Neuronal stem cell (in vitro differentiated cells): ENCODE measurements around the gene THAP11.
A peak's percentile ranks its signal among the peaks of the same experiment; 100 is the strongest.

Source experiments
- DNase-seq: peaks from one replicate; pipeline ENCODE4 v3.0.0-alpha.2; 2013; ENCODE audit warnings: low spot score
- H2AFZ ChIP-seq: one replicate; pipeline ENCODE4 v1.6.1; 2013; ENCODE audit warnings: mild to moderate bottlenecking, low read length, inconsistent platforms
- H2AK5ac ChIP-seq: 2 replicates; pipeline ENCODE4 v1.6.1; 2013; ENCODE audit warnings: low read depth, mild to moderate bottlenecking, inconsistent platforms, low read length, moderate library complexity, mixed read lengths
- H2BK120ac ChIP-seq: 2 replicates; pipeline ENCODE4 v1.6.1; 2013; ENCODE audit warnings: low read depth, mild to moderate bottlenecking, inconsistent platforms, low read length, moderate library complexity, mixed read lengths
- H2BK12ac ChIP-seq: one replicate; pipeline ENCODE4 v1.6.1; 2013; ENCODE audit warnings: low read length, inconsistent platforms
- H2BK15ac ChIP-seq: 2 replicates; pipeline ENCODE4 v1.6.1; 2013; ENCODE audit warnings: mild to moderate bottlenecking, low read length, inconsistent platforms, mixed read lengths
- H2BK5ac ChIP-seq: one replicate; pipeline ENCODE4 v1.6.1; 2013; ENCODE audit warnings: inconsistent platforms, mild to moderate bottlenecking, low read length, moderate library complexity
- H3K14ac ChIP-seq: one replicate; pipeline ENCODE4 v1.6.1; 2013; ENCODE audit warnings: low read length, inconsistent platforms
- H3K18ac ChIP-seq: 2 replicates; pipeline ENCODE4 v1.6.1; 2013; ENCODE audit warnings: low read length, inconsistent platforms
- H3K23ac ChIP-seq: 2 replicates; pipeline ENCODE4 v1.6.1; 2013; ENCODE audit warnings: low read depth, mild to moderate bottlenecking, mixed read lengths, low read length, inconsistent platforms; ENCODE audit not compliant: poor library complexity
- H3K27ac ChIP-seq: replicated peaks from 3 replicates; pipeline ENCODE4 v1.5.1; 2013; ENCODE audit warnings: low read length, inconsistent platforms
- H3K27me3 ChIP-seq, 3 experiments: 2 replicates each; pipeline ENCODE4 v1.6.1; 2013; ENCODE audit warnings: low read length in 3 of 3, mild to moderate bottlenecking in 2 of 3, inconsistent platforms in 1 of 3, low read depth in 1 of 3, mixed read lengths in 1 of 3, moderate library complexity in 1 of 3; ENCODE audit not compliant: control insufficient read depth in 3 of 3, insufficient read depth in 3 of 3
- H3K36me3 ChIP-seq, 2 donors: replicated peaks in 1 of 2; 2 replicates each; pipeline ENCODE4 v1.6.1; 2013; ENCODE audit warnings: low read length in 2 of 2; ENCODE audit not compliant: control insufficient read depth in 2 of 2, insufficient read depth in 2 of 2
- H3K4ac ChIP-seq: 2 replicates; pipeline ENCODE4 v1.6.1; 2013; ENCODE audit warnings: inconsistent platforms, mild to moderate bottlenecking, low read length, moderate library complexity
- H3K4me1 ChIP-seq, 2 donors: 1 replicate in 1 of 2; 2 replicates in 1 of 2; pipeline ENCODE4 v1.6.1; 2013; ENCODE audit warnings: low read length in 2 of 2, low read depth in 1 of 2; ENCODE audit not compliant: control insufficient read depth in 2 of 2, insufficient read depth in 1 of 2
- H3K4me2 ChIP-seq: one replicate; pipeline ENCODE4 v1.6.1; 2013; ENCODE audit warnings: mild to moderate bottlenecking, low read length, inconsistent platforms; ENCODE audit not compliant: insufficient read depth, poor library complexity, severe bottlenecking
- H3K4me3 ChIP-seq, 2 donors: 2 replicates each; pipeline ENCODE4 v1.5.1; 2013; ENCODE audit warnings: low read length in 2 of 2, mild to moderate bottlenecking in 2 of 2, inconsistent platforms in 1 of 2, moderate library complexity in 1 of 2
- H3K79me1 ChIP-seq: one replicate; pipeline ENCODE4 v1.6.1; 2013; ENCODE audit warnings: low read depth, mild to moderate bottlenecking, inconsistent platforms, low read length, moderate library complexity
- H3K9ac ChIP-seq: one replicate; pipeline ENCODE4 v1.6.1; 2013; ENCODE audit warnings: mild to moderate bottlenecking, low read depth, low read length, inconsistent platforms; ENCODE audit not compliant: poor library complexity
- H3K9me3 ChIP-seq, 2 donors: replicated peaks in 1 of 2; 2 replicates each; pipeline versions ENCODE3 to v1.6.1; 2013; ENCODE audit warnings: low read length in 2 of 2, mild to moderate bottlenecking in 2 of 2, inconsistent platforms in 1 of 2, low read depth in 1 of 2, mixed read lengths in 1 of 2, moderate library complexity in 1 of 2; ENCODE audit not compliant: control insufficient read depth in 2 of 2, insufficient read depth in 1 of 2
- H4K8ac ChIP-seq: one replicate; pipeline ENCODE4 v1.6.1; 2013; ENCODE audit warnings: low read depth, mild to moderate bottlenecking, inconsistent platforms, low read length, moderate library complexity
- H4K91ac ChIP-seq: one replicate; pipeline ENCODE4 v1.6.1; 2013; ENCODE audit warnings: low read length, low read depth, mild to moderate bottlenecking, inconsistent platforms; ENCODE audit not compliant: poor library complexity
- WGBS, 2 donors: extraction: QIAGEN DNeasy Blood & Tissue Kit; methylation state at CpG; one replicate each; pipeline ENCODE4 v1.1.7; 2013; ENCODE audit warnings: missing lambda C conversion rate in 2 of 2, mixed read lengths in 1 of 2; ENCODE audit not compliant: insufficient read length in 2 of 2, insufficient replicate concordance in 1 of 2; ENCODE audit errors: extremely low coverage in 2 of 2; 5-methylcytosine and 5-hydroxymethylcytosine counted together

The THAP11 gene

DNA sequence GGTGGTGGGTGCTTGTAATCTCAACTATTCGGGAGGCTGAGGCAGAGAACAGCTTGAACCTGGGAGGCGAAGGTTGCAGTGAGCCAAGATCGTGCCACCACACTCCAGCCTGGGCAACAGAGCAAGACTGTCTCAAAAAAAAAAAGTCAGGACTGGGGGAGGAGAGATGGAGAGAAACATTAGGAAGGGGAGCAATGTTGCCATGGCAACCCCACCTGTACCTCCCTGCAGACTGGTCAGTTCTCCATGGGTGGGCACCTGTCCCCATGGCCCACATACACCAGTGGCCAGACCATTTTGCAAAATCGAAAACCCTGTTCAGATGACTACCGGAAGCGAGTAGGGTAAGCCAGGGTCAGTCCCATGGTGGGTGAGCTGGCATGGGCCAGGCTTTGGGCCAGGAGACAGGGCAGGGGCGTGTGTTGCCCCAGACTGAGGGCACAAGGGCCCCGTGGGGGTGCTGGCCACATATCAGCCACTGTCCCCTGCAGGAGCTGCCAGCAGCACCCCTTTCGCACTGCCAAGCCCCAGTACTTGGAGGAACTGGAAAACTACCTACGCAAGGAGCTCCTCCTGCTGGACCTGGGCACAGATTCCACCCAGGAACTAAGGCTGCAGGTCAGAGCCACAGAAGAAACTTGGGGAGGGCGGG is 21.4 kb upstream of the THAP11 start:
- no peaks in the 10 kb centered on the region for H3K79me1 ChIP-seq
- no peaks in the 10 kb centered on the region for H3K9me3 ChIP-seq
- H3K4ac ChIP-seq = no peak overlapping the region
- H4K91ac ChIP-seq = no peak overlapping the region
- no peak overlapping the region for H3K14ac ChIP-seq
- H3K23ac ChIP-seq = no peak overlapping the region
- H2AFZ ChIP-seq = no peak overlapping the region
- no peak overlapping the region for H3K9ac ChIP-seq
- no peak overlapping the region for H2BK12ac ChIP-seq
- peaks cover 0 to 5% of the 10 kb centered on the region in 2 donors for H3K4me1 ChIP-seq
- H2AK5ac ChIP-seq = peak overlapping the region; percentile 56
- H3K27ac ChIP-seq = no peak overlapping the region
- H3K27me3 ChIP-seq = no peaks in the 10 kb centered on the region
- peak overlapping the region; percentile 81 for H2BK120ac ChIP-seq
- no peak overlapping the region for H2BK5ac ChIP-seq
- WGBS, 2 donors = no CpG with 5 or more reads among the region's 11 CpGs
- H3K36me3 ChIP-seq = peaks cover 0 to 6% of the 10 kb centered on the region in 2 donors
- H3K4me2 ChIP-seq = no peak overlapping the region
- DNase-seq = no peak
- no peak overlapping the region for H2BK15ac ChIP-seq
- H4K8ac ChIP-seq = no peak overlapping the region
- H3K4me3 ChIP-seq = no peak overlapping the region
- peak overlapping the region; percentile 64 for H3K18ac ChIP-seq

DNA sequence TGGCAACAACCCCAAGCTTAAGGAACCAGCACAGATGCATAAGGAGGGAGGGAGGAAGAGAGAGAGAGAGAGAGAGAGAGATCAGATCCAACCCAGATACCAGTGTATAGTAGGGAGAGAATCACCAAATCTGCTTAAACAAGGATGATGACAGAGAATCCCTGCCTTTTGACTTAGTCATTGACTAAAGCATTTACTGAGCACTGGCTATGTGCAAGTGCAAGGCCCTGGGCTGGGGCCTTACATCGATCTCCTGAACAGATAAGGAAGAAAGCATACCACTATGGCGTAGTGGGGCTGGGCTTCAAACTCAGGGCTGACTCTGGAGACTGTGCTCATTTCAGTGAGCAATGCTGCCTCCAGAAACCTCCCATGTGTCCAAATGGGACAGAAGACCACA is 19.6 kb upstream of the THAP11 start:
- Histone ChIP-seq H3K27me3 (no peaks in the 10 kb centered on the region), H3K18ac (no peak overlapping the region), H2BK120ac (no peak overlapping the region), H3K9ac (no peak overlapping the region), H2BK12ac (no peak overlapping the region), H3K4me2 (no peak overlapping the region), H3K4me3 (no peak overlapping the region), H2BK15ac (no peak overlapping the region), H3K23ac (no peak overlapping the region), H3K36me3 (peaks cover 5 to 23% of the 10 kb centered on the region in 2 donors), H2AK5ac (no peak overlapping the region), H4K91ac (no peak overlapping the region), H3K4ac (no peak overlapping the region), H4K8ac (no peak overlapping the region), H2AFZ (no peak overlapping the region), H3K27ac (no peak overlapping the region), H2BK5ac (no peak overlapping the region), H3K79me1 (no peaks in the 10 kb centered on the region), H3K4me1 (peaks cover 0 to 4% of the 10 kb centered on the region in 2 donors), H3K14ac (no peak overlapping the region), H3K9me3 (no peaks in the 10 kb centered on the region)
- no CpG with 5 or more reads among the region's 2 CpGs for WGBS, 2 donors
- no peak for DNase-seq

DNA sequence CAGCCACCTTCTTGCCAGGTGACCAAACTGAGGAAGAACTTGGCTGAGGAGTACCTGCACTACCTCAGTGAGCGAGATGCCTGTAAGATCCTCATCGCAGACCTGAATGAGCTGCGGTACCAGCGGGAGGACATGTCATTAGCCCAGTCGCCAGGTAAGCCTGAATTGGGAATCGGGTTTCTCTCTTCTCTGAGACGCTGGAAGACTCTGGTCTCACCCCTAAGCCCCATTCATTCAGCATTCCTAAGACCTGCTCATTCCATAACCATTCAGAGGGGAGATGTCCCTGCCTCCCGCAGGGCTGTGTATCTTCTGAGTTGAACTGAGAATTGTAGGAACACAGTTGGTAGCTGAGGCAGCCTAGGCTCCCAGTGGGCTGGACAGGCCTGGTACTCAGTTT is 17.0 kb upstream of the THAP11 start:
- Histone ChIP-seq H3K23ac (no peak overlapping the region), H3K4ac (no peak overlapping the region)

DNA sequence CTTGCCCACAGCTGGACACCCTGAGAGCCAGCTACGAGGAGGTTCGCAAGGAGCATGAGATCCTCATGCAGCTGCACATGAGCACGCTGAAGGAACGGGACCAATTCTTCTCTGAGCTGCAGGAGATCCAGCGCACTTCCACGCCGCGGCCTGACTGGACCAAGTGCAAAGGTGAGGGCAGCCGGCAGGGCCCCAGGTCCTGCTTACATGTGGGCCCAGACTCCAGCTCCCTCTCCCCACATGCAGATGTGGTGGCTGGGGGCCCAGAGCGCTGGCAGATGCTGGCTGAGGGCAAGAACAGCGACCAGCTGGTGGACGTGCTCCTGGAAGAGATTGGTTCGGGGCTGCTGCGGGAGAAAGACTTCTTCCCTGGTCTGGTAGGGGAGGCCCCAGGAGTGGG is 16.2 kb upstream of the THAP11 start:
- H3K9me3 ChIP-seq = no peaks in the 10 kb centered on the region
- no peak overlapping the region for H4K91ac ChIP-seq
- no CpG with 5 or more reads among the region's 14 CpGs for WGBS, 2 donors
- H2BK120ac ChIP-seq = no peak overlapping the region
- H3K27ac ChIP-seq = no peak overlapping the region
- no peak for DNase-seq
- no peak overlapping the region for H2AFZ ChIP-seq
- H3K4me2 ChIP-seq = no peak overlapping the region
- no peak overlapping the region for H2BK5ac ChIP-seq
- H3K4me3 ChIP-seq = no peak overlapping the region
- peak overlapping the region; percentile 52 for H3K18ac ChIP-seq
- no peak overlapping the region for H4K8ac ChIP-seq
- H3K9ac ChIP-seq = no peak overlapping the region
- no peak overlapping the region for H3K4ac ChIP-seq
- peak overlapping the region; percentile 60 for H3K23ac ChIP-seq
- H3K79me1 ChIP-seq = no peaks in the 10 kb centered on the region
- peaks cover 26 to 57% of the 10 kb centered on the region in 2 donors for H3K36me3 ChIP-seq
- no peak overlapping the region for H2BK12ac ChIP-seq
- no peaks in the 10 kb centered on the region for H3K27me3 ChIP-seq
- peaks cover 0 to 4% of the 10 kb centered on the region in 2 donors for H3K4me1 ChIP-seq
- H3K14ac ChIP-seq = no peak overlapping the region
- H2BK15ac ChIP-seq = peak overlapping the region; percentile 20
- H2AK5ac ChIP-seq = no peak overlapping the region

More for the DNA sequence above, 17.0 kb upstream of the THAP11 start:
- no peak overlapping the region for H3K4me2 ChIP-seq
- no CpG with 5 or more reads among the region's 8 CpGs for WGBS, 2 donors
- H3K4me1 ChIP-seq = peaks cover 0 to 4% of the 10 kb centered on the region in 2 donors
- no peak overlapping the region for H2BK5ac ChIP-seq
- no peak overlapping the region for H2AK5ac ChIP-seq
- H3K79me1 ChIP-seq = no peaks in the 10 kb centered on the region
- H3K36me3 ChIP-seq = peaks cover 18 to 49% of the 10 kb centered on the region in 2 donors
- no peak overlapping the region for H3K18ac ChIP-seq
- H4K91ac ChIP-seq = no peak overlapping the region
- H2BK12ac ChIP-seq = no peak overlapping the region
- no peak overlapping the region for H2BK15ac ChIP-seq
- no peak overlapping the region for H2BK120ac ChIP-seq
- H3K4me3 ChIP-seq = no peak overlapping the region
- no peak overlapping the region for H3K27ac ChIP-seq
- H3K27me3 ChIP-seq = no peaks in the 10 kb centered on the region
- no peak overlapping the region for H4K8ac ChIP-seq
- no peak for DNase-seq
- H3K9me3 ChIP-seq = no peaks in the 10 kb centered on the region
- H3K9ac ChIP-seq = no peak overlapping the region
- H3K14ac ChIP-seq = no peak overlapping the region
- no peak overlapping the region for H2AFZ ChIP-seq
